Activated naive CD8-positive, alpha-beta T cell treated with anti-CD3 and anti-CD28 coated beads, Interleukin-2, amount 50 U/mL, for 24 hours (primary cell): ENCODE data around the gene C2orf68.
"Not testable (repeated sequence)": the region's sequence is repeated elsewhere in the genome, so short reads cannot be mapped to it uniquely, and the experiment has no call there.

Source experiments
- ATAC-seq: fragments of 150-1000 bp; cut with Tn5 transposase; one replicate; pipeline ENCODE4 v1.10.0; 2021
- DNase-seq: peaks from one replicate; pipeline ENCODE4 v3.0.0; 2021
- H3K27ac Mint-ChIP-seq: one replicate; pipeline ENCODE4 v1.8.0; 2021; ENCODE audit warnings: mild to moderate bottlenecking, mixed read lengths
- H3K27me3 Mint-ChIP-seq: one replicate; pipeline ENCODE4 v1.8.0; 2021; ENCODE audit warnings: mixed read lengths
- H3K36me3 Mint-ChIP-seq: one replicate; pipeline ENCODE4 v1.8.0; 2021; ENCODE audit warnings: low read depth, mixed read lengths
- H3K4me1 Mint-ChIP-seq: one replicate; pipeline ENCODE4 v1.8.0; 2021; ENCODE audit warnings: mixed read lengths
- H3K4me3 Mint-ChIP-seq: one replicate; pipeline ENCODE4 v1.8.0; 2021; ENCODE audit warnings: mild to moderate bottlenecking, moderate library complexity, mixed read lengths
- H3K9me3 Mint-ChIP-seq: one replicate; pipeline ENCODE4 v1.8.0; 2021; ENCODE audit warnings: mixed read lengths

The C2orf68 gene

GRCh38 chr2:85598594-85599340 is 13.1 kb downstream of the C2orf68 start:
- H3K27ac Mint-ChIP-seq = no peak overlapping the region
- H3K4me1 Mint-ChIP-seq = peaks cover 54% of the 10 kb centered on the region
- ATAC-seq (no peak), DNase-seq (no peak)
- H3K4me3 Mint-ChIP-seq = no peak overlapping the region
- no peaks in the 10 kb centered on the region for H3K27me3 Mint-ChIP-seq
- H3K36me3 Mint-ChIP-seq = peaks cover 9% of the 10 kb centered on the region
- no peaks in the 10 kb centered on the region for H3K9me3 Mint-ChIP-seq

GRCh38 chr2:85597241-85597640 is 14.6 kb downstream of the C2orf68 start:
- no peaks in the 10 kb centered on the region for H3K9me3 Mint-ChIP-seq
- H3K4me1 Mint-ChIP-seq = peaks cover 46% of the 10 kb centered on the region
- no peaks in the 10 kb centered on the region for H3K27me3 Mint-ChIP-seq
- peak overlapping the region; percentile 100 for H3K4me3 Mint-ChIP-seq
- H3K27ac Mint-ChIP-seq = peak overlapping the region; percentile 73
- H3K36me3 Mint-ChIP-seq = peaks cover 8% of the 10 kb centered on the region
- DNase-seq = no peak
- no peak for ATAC-seq

GRCh38 chr2:85596486-85597143 is 15.3 kb downstream of the C2orf68 start:
- Mint-ChIP-seq H3K36me3 (peaks cover 8% of the 10 kb centered on the region), H3K27me3 (no peaks in the 10 kb centered on the region), H3K4me3 (peak overlapping the region; percentile 100), H3K4me1 (peaks cover 42% of the 10 kb centered on the region), H3K9me3 (no peaks in the 10 kb centered on the region), H3K27ac (peak overlapping the region; percentile 73)
- DNase-seq (no peak), ATAC-seq (no peak)

GRCh38 chr2:85596026-85596333 is 15.9 kb downstream of the C2orf68 start:
- H3K27me3 Mint-ChIP-seq = no peaks in the 10 kb centered on the region
- peaks cover 8% of the 10 kb centered on the region for H3K36me3 Mint-ChIP-seq
- peak overlapping the region; percentile 96 for H3K27ac Mint-ChIP-seq
- peak overlapping the region; percentile 100 for H3K4me3 Mint-ChIP-seq
- H3K4me1 Mint-ChIP-seq = peaks cover 41% of the 10 kb centered on the region
- ATAC-seq (peak; percentile 21), DNase-seq (peak; percentile 50)
- no peaks in the 10 kb centered on the region for H3K9me3 Mint-ChIP-seq

GRCh38 chr2:85595301-85596025 is 16.4 kb downstream of the C2orf68 start, which contains the start of gene RNF181:
TSS of gene RNF181 (plus strand) at chr2:85595745. CDS start at chr2:85595764, 19 bp downstream.
- H3K4me1 Mint-ChIP-seq = peaks cover 41% of the 10 kb centered on the region
- DNase-seq (peak; percentile 86), ATAC-seq (peak; percentile 100)
- peak within 1 kb of the TSS; percentile 96 for H3K27ac Mint-ChIP-seq
- H3K36me3 Mint-ChIP-seq = peaks cover 8% of the 10 kb centered on the region
- peak within 1 kb of the TSS; percentile 100 for H3K4me3 Mint-ChIP-seq
- H3K27me3 Mint-ChIP-seq = no peaks in the 10 kb centered on the region
- no peaks in the 10 kb centered on the region for H3K9me3 Mint-ChIP-seq

GRCh38 chr2:85594715-85595300 is 17.1 kb downstream of the C2orf68 start:
- ATAC-seq = no peak
- peaks cover 8% of the 10 kb centered on the region for H3K36me3 Mint-ChIP-seq
- DNase-seq = no peak
- no peaks in the 10 kb centered on the region for H3K27me3 Mint-ChIP-seq
- H3K27ac Mint-ChIP-seq = peak overlapping the region; percentile 96
- no peaks in the 10 kb centered on the region for H3K9me3 Mint-ChIP-seq
- peaks cover 42% of the 10 kb centered on the region for H3K4me1 Mint-ChIP-seq
- H3K4me3 Mint-ChIP-seq = peak overlapping the region; percentile 100

- no peak overlapping the region for H3K27ac Mint-ChIP-seq
These were observed 18.8 kb downstream of the C2orf68 start for GRCh38 chr2:85593023-85593422.

GRCh38 chr2:85592299-85592698 is 19.6 kb downstream of the C2orf68 start:
- not testable (repeated sequence) for H3K36me3 Mint-ChIP-seq, H3K4me3 Mint-ChIP-seq, DNase-seq, H3K9me3 Mint-ChIP-seq, H3K27ac Mint-ChIP-seq, H3K27me3 Mint-ChIP-seq, ATAC-seq
- peaks cover 46% of the 10 kb centered on the region for H3K4me1 Mint-ChIP-seq

More at GRCh38 chr2:85593023-85593422, 18.8 kb downstream of the C2orf68 start:
- ATAC-seq (no peak), DNase-seq (no peak)
- Mint-ChIP-seq H3K36me3 (peaks cover 6% of the 10 kb centered on the region), H3K4me1 (peaks cover 42% of the 10 kb centered on the region), H3K4me3 (no peak overlapping the region), H3K27me3 (no peaks in the 10 kb centered on the region), H3K9me3 (no peaks in the 10 kb centered on the region)

- no peak overlapping the region for H3K27ac Mint-ChIP-seq
- ATAC-seq (no peak), DNase-seq (no peak)
- no peak overlapping the region for H3K4me3 Mint-ChIP-seq
- no peaks in the 10 kb centered on the region for H3K27me3 Mint-ChIP-seq
- no peaks in the 10 kb centered on the region for H3K9me3 Mint-ChIP-seq
- H3K4me1 Mint-ChIP-seq = peaks cover 40% of the 10 kb centered on the region
- H3K36me3 Mint-ChIP-seq = peaks cover 5% of the 10 kb centered on the region
These were observed 20.3 kb downstream of the C2orf68 start for GRCh38 chr2:85591563-85591962.

GRCh38 chr2:85590950-85591349 is 20.9 kb downstream of the C2orf68 start:
- Mint-ChIP-seq H3K27ac (no peak overlapping the region), H3K36me3 (peaks cover 5% of the 10 kb centered on the region), H3K27me3 (no peaks in the 10 kb centered on the region), H3K9me3 (no peaks in the 10 kb centered on the region), H3K4me3 (no peak overlapping the region), H3K4me1 (peaks cover 36% of the 10 kb centered on the region)
- DNase-seq (no peak), ATAC-seq (no peak)

GRCh38 chr2:85589982-85590791 is 21.7 kb downstream of the C2orf68 start:
- Mint-ChIP-seq H3K27ac (no peak overlapping the region), H3K9me3 (no peaks in the 10 kb centered on the region), H3K27me3 (no peaks in the 10 kb centered on the region), H3K4me1 (peaks cover 36% of the 10 kb centered on the region), H3K4me3 (no peak overlapping the region), H3K36me3 (no peaks in the 10 kb centered on the region)
- DNase-seq (no peak), ATAC-seq (no peak)

- ATAC-seq (no peak), DNase-seq (no peak)
- no peak overlapping the region for H3K4me3 Mint-ChIP-seq
- peaks cover 30% of the 10 kb centered on the region for H3K4me1 Mint-ChIP-seq
- no peak overlapping the region for H3K27ac Mint-ChIP-seq
- no peaks in the 10 kb centered on the region for H3K36me3 Mint-ChIP-seq
- H3K27me3 Mint-ChIP-seq = no peaks in the 10 kb centered on the region
- H3K9me3 Mint-ChIP-seq = no peaks in the 10 kb centered on the region
These were observed 22.7 kb downstream of the C2orf68 start for GRCh38 chr2:85589181-85589580.

GRCh38 chr2:85588645-85589044 is 23.2 kb downstream of the C2orf68 start:
- peaks cover 31% of the 10 kb centered on the region for H3K4me1 Mint-ChIP-seq
- DNase-seq (no peak), ATAC-seq (no peak)
- H3K27ac Mint-ChIP-seq = no peak overlapping the region
- H3K27me3 Mint-ChIP-seq = no peaks in the 10 kb centered on the region
- H3K4me3 Mint-ChIP-seq = no peak overlapping the region
- H3K9me3 Mint-ChIP-seq = no peaks in the 10 kb centered on the region
- H3K36me3 Mint-ChIP-seq = peaks cover under 1% of the 10 kb centered on the region

- no peaks in the 10 kb centered on the region for H3K9me3 Mint-ChIP-seq
- H3K27ac Mint-ChIP-seq = no peak overlapping the region
- H3K4me3 Mint-ChIP-seq = no peak overlapping the region
- no peaks in the 10 kb centered on the region for H3K27me3 Mint-ChIP-seq
- no peak for ATAC-seq
- DNase-seq = no peak
- peaks cover 35% of the 10 kb centered on the region for H3K4me1 Mint-ChIP-seq
- H3K36me3 Mint-ChIP-seq = peaks cover 3% of the 10 kb centered on the region
These were observed 23.6 kb downstream of the C2orf68 start for GRCh38 chr2:85588236-85588635.
